Right lobe of liver (tissue), 6 donors: ENCODE measurements around the gene HGD. TPM values are rescaled to one million over a fixed set of nuclear protein-coding genes. Genes with fewer than 3 reads are reported as not detected.

Experiments
- ATAC-seq, 4 donors: fragments of 200-7000 bp; cut with Tn5 transposase; one replicate each; pipeline ENCODE4 v1.9.1; 2020; ENCODE audit warnings: mild to moderate bottlenecking in 4 of 4, moderate library complexity in 4 of 4
- DNase-seq, 3 donors: peaks; one replicate each; pipeline ENCODE4 v3.0.0-alpha.2; 2020
- H3K27ac ChIP-seq, 3 donors: fragments of 200-600 bp; one replicate each; pipeline ENCODE4 v1.8.0; 2022
- H3K27me3 ChIP-seq, 2 donors: fragments of 200-600 bp; one replicate each; pipeline ENCODE4 v1.8.0; 2022
- H3K36me3 ChIP-seq, 4 donors: fragments of 200-600 bp; sonication (generic) in 1 of 4; one replicate each; pipeline versions ENCODE4 v1.5.1 to v1.8.0; 2017 to 2022; ENCODE audit warnings: control low read depth in 1 of 4
- H3K4me1 ChIP-seq, 4 donors: fragments of 200-600 bp; sonication (generic) in 1 of 4; one replicate each; pipeline versions ENCODE4 v1.5.1 to v1.8.0; 2017 to 2022; ENCODE audit warnings: control low read depth in 1 of 4
- H3K4me3 ChIP-seq, 3 donors: fragments of 200-600 bp; one replicate each; pipeline ENCODE4 v1.8.0; 2022
- H3K9me3 ChIP-seq, 4 donors: fragments of 200-600 bp; sonication (generic) in 1 of 4; one replicate each; pipeline versions ENCODE4 v1.5.1 to v1.8.0; 2017 to 2022; ENCODE audit warnings: control low read depth in 1 of 4
- POLR2A ChIP-seq: fragments of 450-650 bp; IDR thresholded peaks from one replicate; pipeline ENCODE4 v1.6.1; 2017; ENCODE audit warnings: antibody characterized with exemption, mild to moderate bottlenecking
- WGBS: methylation state at CpG from one replicate; pipeline ENCODE4 v1.1.6; 2018; ENCODE audit warnings: low coverage, low lambda C conversion rate; ENCODE audit not compliant: insufficient coverage; ENCODE audit errors: missing lambda C conversion rate; 5-methylcytosine and 5-hydroxymethylcytosine counted together
- intact Hi-C, 2 donors: fragments of 100-400 bp; cut with DNase I; formaldehyde crosslinking; loops; one replicate each; pipeline versions ENCODE4 v1.11.2 to v1.14.1; 2022
- small RNA-seq, 2 experiments: library from RNA; depleted of rRNA; stranded (forward); fragments of <200 nt; gene quantifications; one replicate each; pipeline ENCODE3, GENCODE V24; 2016
- total RNA-seq, 6 experiments: library from RNA; depleted of rRNA in 2 of 6; stranded (reverse); fragments of >200 nt in 2 of 6; fragmentation: NEBNext Ultra II Directional in 3 of 6; extraction: Animal tissue kit (Norgen Biotek cat#: 25700) in 3 of 6; gene quantifications; one replicate each; pipeline versions ENCODE4 v1.1.0 to v1.2.4, GENCODE V29; 2016 to 2023
- TF ChIP-seq, protein P1 (sequence below), 4 donors: fragments of 200-600 bp in 3 of 4; fragments of 450-650 bp in 1 of 4; IDR thresholded peaks; one replicate each; pipeline versions ENCODE4 v1.5.1 to v1.8.0; 2016 to 2022; ENCODE audit warnings: antibody characterized with exemption in 4 of 4, mild to moderate bottlenecking in 2 of 4
- donor health status: DM: no; HTN: yes; CAD: no.
- donor health status: DM: no; HTN: no; CAD: no.
- donor health status: DM: no; HTN: no; CAD: no.
- donor health status: DM: no; HTN: yes; CAD: no.
- donor health status: DM: no; HTN: yes; CAD: no.

HGD gene
- total RNA-seq, 6 experiments from 2014 or later, result 117 to 610 (median 341) TPM

DNA sequence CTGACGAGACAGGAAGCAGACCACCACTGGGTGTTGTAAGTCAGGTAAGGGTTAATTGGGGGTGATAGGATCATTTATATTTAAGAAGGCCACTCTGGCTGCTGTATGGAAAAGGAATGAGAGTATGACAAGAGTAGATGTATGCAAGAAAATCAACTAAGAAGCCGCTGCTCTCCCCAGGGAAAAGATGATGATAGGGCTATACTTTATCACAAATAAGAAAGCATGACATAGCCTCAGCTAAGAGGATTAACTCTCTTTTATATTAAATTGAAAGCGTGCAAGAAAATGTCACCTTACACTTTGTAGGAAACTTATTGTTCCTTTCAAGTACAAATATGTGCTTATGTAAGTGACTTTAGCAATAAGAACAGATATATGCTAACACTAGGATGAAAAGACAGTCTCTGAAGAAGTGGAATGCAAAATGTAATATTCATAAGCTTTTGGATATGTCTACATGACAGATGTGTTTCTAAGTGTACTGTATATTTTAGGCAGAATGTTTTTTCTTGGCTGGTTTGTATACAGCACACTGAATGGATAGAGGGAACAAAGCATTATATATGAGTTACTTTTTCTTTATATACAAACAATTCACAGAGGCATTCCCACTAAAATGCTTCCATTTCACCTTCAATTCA lies 94.6 kb downstream of the HGD start:
- intact Hi-C loops, result no loop called here
- Histone ChIP-seq H3K36me3 (no peaks in the 10 kb centered on the region), H3K27me3 (no peaks in the 10 kb centered on the region), H3K4me3 (no peak overlapping the region), H3K27ac (no peak overlapping the region), H3K4me1 (no peaks in the 10 kb centered on the region), H3K9me3 (no peaks in the 10 kb centered on the region)
- no peak for DNase-seq
- ATAC-seq, result no peak
- TF ChIP-seq POLR2A, result no peak
- TF ChIP-seq, protein P1, sequence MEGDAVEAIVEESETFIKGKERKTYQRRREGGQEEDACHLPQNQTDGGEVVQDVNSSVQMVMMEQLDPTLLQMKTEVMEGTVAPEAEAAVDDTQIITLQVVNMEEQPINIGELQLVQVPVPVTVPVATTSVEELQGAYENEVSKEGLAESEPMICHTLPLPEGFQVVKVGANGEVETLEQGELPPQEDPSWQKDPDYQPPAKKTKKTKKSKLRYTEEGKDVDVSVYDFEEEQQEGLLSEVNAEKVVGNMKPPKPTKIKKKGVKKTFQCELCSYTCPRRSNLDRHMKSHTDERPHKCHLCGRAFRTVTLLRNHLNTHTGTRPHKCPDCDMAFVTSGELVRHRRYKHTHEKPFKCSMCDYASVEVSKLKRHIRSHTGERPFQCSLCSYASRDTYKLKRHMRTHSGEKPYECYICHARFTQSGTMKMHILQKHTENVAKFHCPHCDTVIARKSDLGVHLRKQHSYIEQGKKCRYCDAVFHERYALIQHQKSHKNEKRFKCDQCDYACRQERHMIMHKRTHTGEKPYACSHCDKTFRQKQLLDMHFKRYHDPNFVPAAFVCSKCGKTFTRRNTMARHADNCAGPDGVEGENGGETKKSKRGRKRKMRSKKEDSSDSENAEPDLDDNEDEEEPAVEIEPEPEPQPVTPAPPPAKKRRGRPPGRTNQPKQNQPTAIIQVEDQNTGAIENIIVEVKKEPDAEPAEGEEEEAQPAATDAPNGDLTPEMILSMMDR (IDR thresholded peaks at IDR 0.05), result no peak
- WGBS, result 61% methylated on average over 3 of the region's 3 CpGs

Small RNA genes within 50 kb of the gene (small RNA-seq; reads per million reads assigned to genes)
- gene MTCO1P29, result 0 reads per million in 2 experiments
- gene MTCO2P29, result 0 reads per million in 2 experiments

Other genes starting within 250 kb of the HGD start
- gene FSTL1, start 231.2 kb downstream of the HGD start, total RNA-seq, result 10 to 100 TPM; 32.8 to 50.0 (median 45.5) TPM
- 10 to 100 TPM; 69.3 to 98.9 (median 77.5) TPM for gene NDUFB4, start 85.9 kb downstream of the HGD start, total RNA-seq
- gene RABL3, start 60.3 kb upstream of the HGD start, total RNA-seq, result 10 to 100 TPM; 12.0 to 18.4 (median 13.2) TPM
- 1 to 10 TPM; 5.0 to 8.9 (median 6.4) TPM for gene GTF2E1, start 60.5 kb upstream of the HGD start, total RNA-seq
- not detected for gene STXBP5L, start 226.0 kb upstream of the HGD start, total RNA-seq